ENCODE data around the gene ITGB8.

The ITGB8 gene

DNA sequence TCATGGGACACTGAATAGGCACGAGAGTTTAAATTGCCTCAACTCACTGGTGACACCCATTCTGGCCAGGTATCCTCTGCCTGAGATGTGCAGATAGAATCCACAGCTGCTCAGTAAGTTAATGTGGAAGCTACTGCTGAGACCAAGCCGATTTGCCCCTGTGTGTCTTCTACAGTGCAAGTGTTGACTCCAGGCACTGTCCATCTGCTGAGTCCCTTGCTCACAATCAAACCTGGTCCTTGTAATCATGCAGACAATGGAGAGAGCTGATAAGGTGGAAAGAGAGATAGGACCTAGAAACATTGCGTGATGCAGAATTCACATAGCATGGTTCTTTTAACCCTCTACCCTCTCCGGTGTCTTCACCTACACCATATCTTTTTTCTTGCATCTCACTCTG, 101.4 kb downstream of the ITGB8 start:
- no peak for DNase-seq

DNA sequence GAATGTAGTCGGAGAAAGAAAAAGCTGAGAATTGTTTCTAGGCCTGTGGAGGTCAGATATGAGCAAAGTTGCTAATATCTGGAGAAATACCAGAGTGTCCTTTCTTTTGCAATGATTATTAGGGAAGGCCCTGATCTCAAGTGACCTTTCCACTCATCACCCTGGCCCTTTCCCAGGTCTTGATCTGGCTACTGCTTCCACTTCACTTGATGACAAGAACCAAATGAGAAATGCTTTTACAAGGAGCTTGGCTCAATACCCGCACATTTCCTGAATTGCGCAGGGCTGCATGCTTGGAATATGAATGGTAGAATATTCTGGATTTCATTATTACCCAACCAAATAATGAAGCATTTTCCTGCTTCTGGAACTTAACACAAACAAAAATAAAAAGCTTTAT, 104.6 kb downstream of the ITGB8 start:
- DNase-seq: no peak

DNA sequence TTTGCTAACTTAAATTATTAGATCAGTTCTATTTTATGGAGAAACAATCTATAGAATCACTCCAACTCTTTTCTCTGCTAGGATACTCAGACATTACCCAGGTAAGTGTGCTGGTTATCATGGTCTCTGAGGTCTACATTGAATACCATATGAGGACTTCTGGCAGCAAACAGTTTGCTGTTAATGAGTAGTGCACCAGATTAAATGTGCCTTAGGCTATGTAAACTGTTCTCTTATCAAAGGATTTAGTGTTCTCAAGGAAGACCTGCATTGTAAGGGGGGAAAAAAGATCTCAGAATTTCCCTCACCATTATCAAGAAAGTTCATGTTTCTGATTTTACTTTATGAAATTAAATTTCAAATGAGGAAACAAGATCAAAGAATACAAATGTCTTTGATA, 107.5 kb downstream of the ITGB8 start:
- no peak for DNase-seq

DNA sequence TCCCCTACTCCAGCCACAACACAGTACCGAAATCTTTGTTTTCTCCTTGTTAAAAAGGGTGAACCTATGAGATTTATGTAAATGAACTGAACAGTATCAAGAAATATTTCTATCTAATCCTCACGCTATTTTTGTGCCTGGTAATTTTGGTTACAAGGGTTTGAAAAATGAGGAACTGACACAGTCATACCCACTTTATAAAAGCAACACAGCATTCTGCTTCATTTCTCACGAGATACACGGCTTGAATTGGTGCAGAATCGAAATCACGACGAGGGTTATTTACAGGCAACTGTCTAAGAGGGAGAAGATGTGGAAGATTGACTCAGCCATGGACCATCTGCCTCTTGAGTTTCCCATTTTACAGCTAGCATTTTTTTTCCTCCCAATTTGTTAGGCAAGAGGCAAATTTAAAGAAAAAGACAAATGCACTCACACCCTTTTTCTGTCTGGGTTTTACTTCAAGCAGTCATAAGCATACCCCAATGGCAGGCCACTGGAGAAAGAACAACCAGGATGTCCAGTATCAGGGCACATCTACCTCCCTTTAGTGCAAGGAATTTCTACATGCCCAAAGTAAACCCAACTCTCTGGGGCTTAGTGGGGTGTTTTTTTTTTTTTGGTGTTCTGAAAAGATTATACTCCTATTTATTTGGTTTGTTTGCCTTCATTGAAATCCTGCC, 108.1 kb downstream of the ITGB8 start:
- no peak for DNase-seq

- DNase-seq: no peak
Measured at GRCh38 chr7:20439416-20440185, 108.9 kb downstream of the ITGB8 start.

GRCh38 chr7:20440472-20441105, 109.9 kb downstream of the ITGB8 start:
- DNase-seq: no peak

GRCh38 chr7:20441346-20441745, 110.6 kb downstream of the ITGB8 start:
- no peak for DNase-seq

DNA sequence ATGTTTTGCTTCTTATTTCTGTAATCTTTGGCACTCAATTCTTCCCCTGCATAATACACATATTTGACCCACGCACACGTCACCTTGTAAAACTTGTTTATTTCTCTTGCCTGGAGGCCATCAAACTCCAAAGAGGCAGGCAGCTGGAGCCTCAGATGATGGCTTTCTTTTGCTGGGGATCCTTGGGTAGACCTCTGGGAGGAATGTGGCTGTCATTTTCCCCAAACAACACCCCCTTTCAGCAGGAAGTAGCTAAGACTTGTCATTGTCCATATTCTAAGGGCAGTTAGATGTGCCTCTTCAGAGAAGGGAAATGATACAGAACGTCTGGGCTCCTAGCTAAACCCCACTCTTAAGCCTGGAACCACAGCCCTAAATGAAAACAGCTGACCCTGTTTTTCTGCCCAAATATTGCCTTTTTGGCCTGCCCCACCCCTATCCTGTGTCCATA, 111.3 kb downstream of the ITGB8 start:
- DNase-seq: no peak

- DNase-seq: no peak
Measured at GRCh38 chr7:20442951-20443350, 112.3 kb downstream of the ITGB8 start.

DNA sequence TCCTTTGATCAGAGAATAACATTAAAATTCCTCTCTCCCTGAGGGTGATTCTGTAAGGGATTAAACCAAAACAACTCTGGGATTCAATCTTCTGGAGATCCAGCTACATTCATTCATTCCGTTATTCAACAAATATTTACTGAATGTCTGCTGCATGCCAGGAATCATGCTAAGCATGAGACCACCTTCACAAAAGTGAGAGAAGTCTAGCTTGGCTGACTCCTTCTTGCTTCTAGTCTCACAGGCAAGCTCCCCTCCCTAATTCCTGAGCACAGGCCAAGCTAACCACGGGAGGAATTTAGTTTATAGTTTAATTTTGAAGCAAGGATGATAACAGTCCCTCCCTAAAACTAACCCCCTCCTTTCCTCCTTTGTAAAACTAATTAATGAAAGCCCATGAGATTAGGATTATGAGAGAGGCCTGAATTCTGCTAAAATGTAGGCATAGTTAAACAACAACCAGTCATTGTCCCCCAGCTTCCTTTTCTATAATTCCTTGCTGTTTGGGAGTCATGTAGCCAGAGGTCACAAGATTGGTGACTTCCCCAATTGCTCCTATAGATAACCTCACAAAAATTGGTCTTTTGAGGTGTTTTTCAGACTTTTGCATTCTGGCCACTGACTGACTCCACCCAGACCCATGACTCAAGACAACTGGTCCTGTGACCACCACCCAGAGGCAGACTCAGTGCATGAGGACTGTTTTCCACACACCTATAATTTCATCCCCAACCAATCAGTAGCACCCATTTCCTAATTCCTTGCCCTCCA, 113.5 kb downstream of the ITGB8 start:
- DNase-seq: no peak

GRCh38 chr7:20447021-20447650, 116.4 kb downstream of the ITGB8 start:
- no peak for DNase-seq

DNA sequence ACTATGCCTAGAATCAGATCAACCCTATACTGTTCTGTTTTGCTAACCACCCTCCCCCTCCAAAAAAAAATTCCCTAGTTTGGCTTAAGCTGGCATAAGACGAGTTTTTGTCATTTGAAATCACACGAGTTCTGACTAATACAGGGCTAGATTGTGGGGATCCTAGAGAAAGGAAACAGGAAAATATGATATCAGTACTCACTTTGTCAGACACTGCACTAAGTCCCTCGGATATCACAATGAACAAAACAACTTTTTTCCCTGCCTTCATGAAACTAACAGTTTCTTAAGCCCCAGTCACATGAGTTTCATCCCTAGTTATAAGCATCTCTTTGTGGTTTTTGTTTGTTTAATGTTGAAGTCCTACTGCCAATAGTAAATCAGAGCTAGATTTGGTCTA, 118.5 kb downstream of the ITGB8 start:
- DNase-seq: no peak

DNA sequence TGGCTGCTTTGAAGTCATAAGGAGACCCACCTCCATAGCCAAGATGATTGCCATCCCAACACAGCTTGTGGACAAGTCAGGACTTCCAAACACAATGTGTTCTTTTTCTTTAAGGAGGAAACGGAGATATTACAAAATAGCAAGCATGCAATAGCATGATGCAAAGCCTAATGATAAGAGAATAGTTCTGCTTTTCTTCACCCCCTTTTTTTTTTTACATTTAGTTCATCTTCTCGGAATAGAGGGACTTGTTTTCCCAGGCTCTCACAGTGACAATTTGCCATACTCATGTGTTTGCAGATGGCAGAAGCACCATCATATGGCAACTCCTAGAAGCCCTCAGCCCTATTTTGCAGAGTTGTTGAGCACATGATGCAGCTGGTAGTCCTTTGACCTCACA, 119.8 kb downstream of the ITGB8 start:
- no peak for DNase-seq

DNA sequence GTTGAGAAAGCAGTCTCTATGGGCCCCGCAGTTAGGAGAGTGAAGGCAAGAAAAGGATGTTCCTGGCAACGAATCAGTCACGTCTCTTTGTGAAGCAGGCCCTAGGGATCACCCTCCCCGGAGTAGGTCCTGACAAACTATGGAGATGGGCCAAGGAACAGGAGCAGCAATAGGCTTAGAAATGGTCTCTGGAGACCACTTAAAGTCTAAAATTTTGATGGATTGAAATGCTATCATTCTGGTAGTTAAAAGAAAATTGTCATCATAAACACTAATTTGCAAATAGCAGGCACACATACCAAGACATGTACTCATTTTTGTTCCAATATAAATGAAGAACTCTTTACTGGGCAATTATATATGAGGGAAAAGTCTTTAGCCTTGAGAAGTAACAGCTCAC, 123.5 kb downstream of the ITGB8 start:
- DNase-seq: peak; percentile 57

DNA sequence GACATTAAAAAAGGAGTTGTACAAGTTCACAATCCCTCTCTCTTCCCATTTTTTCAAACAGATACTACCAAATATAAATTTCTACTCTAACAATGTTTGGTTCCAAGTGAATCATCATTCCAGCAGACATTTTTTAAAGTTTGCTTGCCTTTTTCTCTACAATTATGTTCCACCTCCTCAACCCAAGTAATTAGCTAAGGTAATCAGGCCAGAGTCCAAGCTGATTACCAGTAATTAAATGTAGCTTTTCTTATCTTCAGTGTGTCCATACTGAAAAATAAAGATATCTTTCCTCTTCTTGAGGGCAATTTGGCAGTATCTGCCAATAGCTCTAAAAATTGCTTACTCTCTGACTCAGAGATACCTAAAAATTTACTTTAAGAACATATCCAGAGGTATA, 126.0 kb downstream of the ITGB8 start:
- DNase-seq: no peak

- DNase-seq: no peak
Measured at GRCh38 chr7:20458521-20458920, 127.8 kb downstream of the ITGB8 start.

DNA sequence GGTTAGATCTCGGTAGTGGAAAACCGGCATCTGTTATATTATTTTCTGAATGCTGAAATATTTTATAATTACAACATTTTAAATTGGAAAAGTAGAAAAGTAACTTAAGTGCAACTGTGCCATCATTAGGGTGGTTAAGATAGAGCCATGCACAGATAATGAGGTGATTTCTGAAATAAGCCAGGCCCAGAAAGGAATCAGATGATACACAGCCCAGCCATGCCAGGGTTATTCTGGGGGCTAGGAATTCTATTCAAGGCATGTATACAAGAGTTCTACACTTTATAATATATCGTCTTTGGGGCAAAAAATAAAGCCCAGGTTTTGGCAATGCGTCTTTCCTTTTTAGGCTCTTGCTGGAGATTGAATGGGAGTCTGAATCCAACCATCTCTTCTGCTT, 128.7 kb downstream of the ITGB8 start:
- no peak for DNase-seq

DNA sequence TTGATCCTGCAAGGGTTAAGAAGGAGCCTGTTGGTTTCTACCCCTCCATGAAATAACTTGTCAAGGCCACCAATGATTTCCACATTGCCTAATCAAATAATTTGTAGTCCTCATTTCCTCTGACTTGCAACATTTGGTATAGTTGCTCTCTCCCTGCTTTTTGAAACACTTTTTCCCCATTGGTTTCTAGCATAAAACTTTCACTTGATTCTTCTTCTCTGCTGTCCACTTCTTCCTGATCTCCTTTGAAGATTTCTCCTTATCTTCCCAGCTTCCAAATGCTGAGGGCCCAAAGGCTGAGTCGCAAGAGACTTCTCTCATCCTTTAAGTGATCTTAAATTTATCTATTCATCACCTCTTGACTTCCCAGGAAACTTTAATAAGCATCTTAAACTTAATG, 134.2 kb downstream of the ITGB8 start:
- no peak for DNase-seq
